K562 (cell line): Measurements from ENCODE around the gene NDUFV3. TPM values are rescaled to one million over a fixed set of nuclear protein-coding genes. Genes with fewer than 3 reads are reported as not detected.

Source experiments
- FOXA3 ChIP-seq, 2 experiments: fragments of 450-650 bp in 1 of 2; sonication (generic) in 1 of 2; formaldehyde crosslinking; IDR thresholded peaks in 1 of 2; conservative IDR thresholded peaks in 1 of 2; 2 replicates each; pipeline versions ENCODE4 v1.4.0 to v1.8.0; 2020 to 2022; ENCODE audit warnings: mild to moderate bottlenecking in 2 of 2, missing genetic modification reagents in 1 of 2
- GABPB1 ChIP-seq: sonication (generic); formaldehyde crosslinking; IDR thresholded peaks from 2 replicates; pipeline ENCODE4 v1.8.0; 2022; ENCODE audit warnings: mild to moderate bottlenecking, missing genetic modification reagents
- GATAD2B ChIP-seq: fragments of 450-650 bp; IDR thresholded peaks from 2 replicates; pipeline ENCODE4 v1.6.1; 2017; ENCODE audit warnings: mild to moderate bottlenecking, borderline replicate concordance
- HMG20B ChIP-seq: fragments of 250-450 bp; sonication (Bioruptor Pico); IDR thresholded peaks from 2 replicates; pipeline ENCODE4 v1.5.0; 2021; ENCODE audit warnings: mild to moderate bottlenecking
- MCM2 ChIP-seq: fragments of 450-650 bp; IDR thresholded peaks from 2 replicates; pipeline ENCODE4 v1.6.1; 2017; ENCODE audit warnings: low read depth, mild to moderate bottlenecking
- RBFOX2 ChIP-seq: fragments of 200-400 bp; formaldehyde crosslinking; IDR thresholded peaks from 2 replicates; pipeline ENCODE4 v1.6.1; 2017; ENCODE audit warnings: low read depth, mild to moderate bottlenecking, low read length, moderate library complexity
- SAP30 ChIP-seq: fragments of 200-600 bp; sonication (generic); IDR thresholded peaks from 2 replicates; pipeline ENCODE4 v1.6.1; 2012; ENCODE audit warnings: borderline replicate concordance, low read depth, mild to moderate bottlenecking, moderate library complexity, low read length, control low read depth, inconsistent platforms; ENCODE audit not compliant: insufficient read depth, poor library complexity, severe bottlenecking
- ZNF79 ChIP-seq: fragments of 250-450 bp; sonication (Bioruptor Pico); IDR thresholded peaks from 2 replicates; pipeline ENCODE4 v1.4.0; 2020; ENCODE audit warnings: low read depth, mild to moderate bottlenecking, moderate library complexity
- polyA plus RNA-seq, 8 experiments: library from polyadenylated mRNA; depleted of rRNA in 4 of 8; stranded (reverse) in 5 of 8; unstranded in 3 of 8; fragments of >200 nt; fragmentation: Nextera tagmentation in 2 of 8; fragmentation: Illumina TruSeq in 1 of 8; extraction: Ambion mirVana in 2 of 8; extraction: Trizol in 1 of 8; gene quantifications; 2 replicates each; pipeline versions ENCODE4 v1.2.1 to v1.2.3, GENCODE V29; 2011 to 2014; ENCODE audit warnings: inconsistent platforms in 1 of 8, missing spikeins in 1 of 8
- total RNA-seq, 7 experiments: library from RNA; depleted of rRNA in 6 of 7; stranded (reverse); fragments of >200 nt in 6 of 7; fragmentation: Illumina TruSeq in 2 of 7; extraction: Trizol in 2 of 7; gene quantifications; 2 replicates each; pipeline versions ENCODE4 v1.2.1 to v1.2.3, GENCODE V29; 2011 to 2021; ENCODE audit warnings: low replicate concordance in 1 of 7
- TF ChIP-seq, protein P1 (sequence below): fragments of 450-650 bp; IDR thresholded peaks from 2 replicates; pipeline ENCODE4 v1.6.1; 2017; ENCODE audit warnings: antibody characterized with exemption
- TF ChIP-seq, protein P2 (sequence below): fragments of 450-650 bp; conservative IDR thresholded peaks from 2 replicates; pipeline ENCODE4 v1.6.1; 2016; ENCODE audit warnings: missing genetic modification characterization, low read depth, mild to moderate bottlenecking, missing compliant biosample characterization, moderate library complexity
- TF ChIP-seq, protein P3 (sequence below): fragments of 450-650 bp; formaldehyde crosslinking; IDR thresholded peaks from 2 replicates; pipeline ENCODE4 v1.4.0; 2022; ENCODE audit warnings: missing genetic modification characterization
- TF ChIP-seq, protein P4 (sequence below): fragments of 450-650 bp; IDR thresholded peaks from 2 replicates; pipeline ENCODE4 v1.6.1; 2014; ENCODE audit warnings: low read depth, mild to moderate bottlenecking, moderate library complexity, borderline replicate concordance
- TF ChIP-seq, protein P5 (sequence below): fragments of 250-450 bp; sonication (Bioruptor Pico); IDR thresholded peaks from 2 replicates; pipeline ENCODE4 v1.4.0; 2020; ENCODE audit warnings: mild to moderate bottlenecking, moderate library complexity
- TF ChIP-seq, protein P6 (sequence below): sonication (generic); formaldehyde crosslinking; IDR thresholded peaks from 2 replicates; pipeline ENCODE4 v1.8.0; 2022; ENCODE audit warnings: missing genetic modification reagents, mild to moderate bottlenecking, moderate library complexity, borderline replicate concordance
- TF ChIP-seq, protein P7 (sequence below), 2 experiments: fragments of 450-650 bp; IDR thresholded peaks; 2 replicates each; pipeline ENCODE4 v1.6.1; 2016

The NDUFV3 gene
- total and polyA plus RNA-seq, 9 of the 15 experiments (the other 6 are each of a cell fraction or from before 2014, with no cell fraction given), result 19.1 to 87.8 (median 74.3) TPM

DNA sequence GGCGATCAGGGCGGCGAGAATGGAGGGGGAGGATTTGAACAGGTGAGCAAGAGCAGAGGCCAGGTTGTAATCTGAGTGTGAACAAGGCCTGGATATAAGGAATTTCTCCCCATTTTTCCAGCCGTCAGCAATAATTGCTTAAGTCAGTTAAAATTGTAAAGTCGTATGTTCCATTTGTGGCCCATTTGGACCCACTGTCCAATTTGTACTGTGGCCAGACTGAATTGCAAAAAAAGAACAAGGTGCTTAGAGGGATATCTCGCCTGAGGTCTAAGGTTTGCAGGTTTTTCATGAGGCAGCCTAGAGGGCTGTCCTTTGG is 31.3 kb downstream of the NDUFV3 start (continued):
- TF ChIP-seq, protein P1, sequence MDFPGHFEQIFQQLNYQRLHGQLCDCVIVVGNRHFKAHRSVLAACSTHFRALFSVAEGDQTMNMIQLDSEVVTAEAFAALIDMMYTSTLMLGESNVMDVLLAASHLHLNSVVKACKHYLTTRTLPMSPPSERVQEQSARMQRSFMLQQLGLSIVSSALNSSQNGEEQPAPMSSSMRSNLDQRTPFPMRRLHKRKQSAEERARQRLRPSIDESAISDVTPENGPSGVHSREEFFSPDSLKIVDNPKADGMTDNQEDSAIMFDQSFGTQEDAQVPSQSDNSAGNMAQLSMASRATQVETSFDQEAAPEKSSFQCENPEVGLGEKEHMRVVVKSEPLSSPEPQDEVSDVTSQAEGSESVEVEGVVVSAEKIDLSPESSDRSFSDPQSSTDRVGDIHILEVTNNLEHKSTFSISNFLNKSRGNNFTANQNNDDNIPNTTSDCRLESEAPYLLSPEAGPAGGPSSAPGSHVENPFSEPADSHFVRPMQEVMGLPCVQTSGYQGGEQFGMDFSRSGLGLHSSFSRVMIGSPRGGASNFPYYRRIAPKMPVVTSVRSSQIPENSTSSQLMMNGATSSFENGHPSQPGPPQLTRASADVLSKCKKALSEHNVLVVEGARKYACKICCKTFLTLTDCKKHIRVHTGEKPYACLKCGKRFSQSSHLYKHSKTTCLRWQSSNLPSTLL, result 0 out of 2 replicates have a peak, but pooled peaks have one; percentile 5
- TF ChIP-seq, protein P2, sequence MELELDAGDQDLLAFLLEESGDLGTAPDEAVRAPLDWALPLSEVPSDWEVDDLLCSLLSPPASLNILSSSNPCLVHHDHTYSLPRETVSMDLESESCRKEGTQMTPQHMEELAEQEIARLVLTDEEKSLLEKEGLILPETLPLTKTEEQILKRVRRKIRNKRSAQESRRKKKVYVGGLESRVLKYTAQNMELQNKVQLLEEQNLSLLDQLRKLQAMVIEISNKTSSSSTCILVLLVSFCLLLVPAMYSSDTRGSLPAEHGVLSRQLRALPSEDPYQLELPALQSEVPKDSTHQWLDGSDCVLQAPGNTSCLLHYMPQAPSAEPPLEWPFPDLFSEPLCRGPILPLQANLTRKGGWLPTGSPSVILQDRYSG, result no peak
- TF ChIP-seq GATAD2B (no peak), MCM2 (no peak), GABPB1 (CRISPR knock-in tag) (no peak), HMG20B (no peak), FOXA3 (CRISPR knock-in tag; conservative IDR thresholded peaks at IDR 0.05 in 1 of 2, IDR thresholded peaks at IDR 0.05 in 1 of 2) (no peak), SAP30 (no peak), ZNF79 (CRISPR knock-in tag) (no peak), RBFOX2 (0 out of 2 replicates have a peak, but pooled peaks have one; percentile 12)
- TF ChIP-seq, protein P3, sequence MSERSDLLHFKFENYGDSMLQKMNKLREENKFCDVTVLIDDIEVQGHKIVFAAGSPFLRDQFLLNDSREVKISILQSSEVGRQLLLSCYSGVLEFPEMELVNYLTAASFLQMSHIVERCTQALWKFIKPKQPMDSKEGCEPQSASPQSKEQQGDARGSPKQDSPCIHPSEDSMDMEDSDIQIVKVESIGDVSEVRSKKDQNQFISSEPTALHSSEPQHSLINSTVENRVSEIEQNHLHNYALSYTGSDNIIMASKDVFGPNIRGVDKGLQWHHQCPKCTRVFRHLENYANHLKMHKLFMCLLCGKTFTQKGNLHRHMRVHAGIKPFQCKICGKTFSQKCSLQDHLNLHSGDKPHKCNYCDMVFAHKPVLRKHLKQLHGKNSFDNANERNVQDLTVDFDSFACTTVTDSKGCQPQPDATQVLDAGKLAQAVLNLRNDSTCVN (CRISPR knock-in tag), result no peak
- TF ChIP-seq, protein P4, sequence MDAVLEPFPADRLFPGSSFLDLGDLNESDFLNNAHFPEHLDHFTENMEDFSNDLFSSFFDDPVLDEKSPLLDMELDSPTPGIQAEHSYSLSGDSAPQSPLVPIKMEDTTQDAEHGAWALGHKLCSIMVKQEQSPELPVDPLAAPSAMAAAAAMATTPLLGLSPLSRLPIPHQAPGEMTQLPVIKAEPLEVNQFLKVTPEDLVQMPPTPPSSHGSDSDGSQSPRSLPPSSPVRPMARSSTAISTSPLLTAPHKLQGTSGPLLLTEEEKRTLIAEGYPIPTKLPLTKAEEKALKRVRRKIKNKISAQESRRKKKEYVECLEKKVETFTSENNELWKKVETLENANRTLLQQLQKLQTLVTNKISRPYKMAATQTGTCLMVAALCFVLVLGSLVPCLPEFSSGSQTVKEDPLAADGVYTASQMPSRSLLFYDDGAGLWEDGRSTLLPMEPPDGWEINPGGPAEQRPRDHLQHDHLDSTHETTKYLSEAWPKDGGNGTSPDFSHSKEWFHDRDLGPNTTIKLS, result no peak
- TF ChIP-seq, protein P5, sequence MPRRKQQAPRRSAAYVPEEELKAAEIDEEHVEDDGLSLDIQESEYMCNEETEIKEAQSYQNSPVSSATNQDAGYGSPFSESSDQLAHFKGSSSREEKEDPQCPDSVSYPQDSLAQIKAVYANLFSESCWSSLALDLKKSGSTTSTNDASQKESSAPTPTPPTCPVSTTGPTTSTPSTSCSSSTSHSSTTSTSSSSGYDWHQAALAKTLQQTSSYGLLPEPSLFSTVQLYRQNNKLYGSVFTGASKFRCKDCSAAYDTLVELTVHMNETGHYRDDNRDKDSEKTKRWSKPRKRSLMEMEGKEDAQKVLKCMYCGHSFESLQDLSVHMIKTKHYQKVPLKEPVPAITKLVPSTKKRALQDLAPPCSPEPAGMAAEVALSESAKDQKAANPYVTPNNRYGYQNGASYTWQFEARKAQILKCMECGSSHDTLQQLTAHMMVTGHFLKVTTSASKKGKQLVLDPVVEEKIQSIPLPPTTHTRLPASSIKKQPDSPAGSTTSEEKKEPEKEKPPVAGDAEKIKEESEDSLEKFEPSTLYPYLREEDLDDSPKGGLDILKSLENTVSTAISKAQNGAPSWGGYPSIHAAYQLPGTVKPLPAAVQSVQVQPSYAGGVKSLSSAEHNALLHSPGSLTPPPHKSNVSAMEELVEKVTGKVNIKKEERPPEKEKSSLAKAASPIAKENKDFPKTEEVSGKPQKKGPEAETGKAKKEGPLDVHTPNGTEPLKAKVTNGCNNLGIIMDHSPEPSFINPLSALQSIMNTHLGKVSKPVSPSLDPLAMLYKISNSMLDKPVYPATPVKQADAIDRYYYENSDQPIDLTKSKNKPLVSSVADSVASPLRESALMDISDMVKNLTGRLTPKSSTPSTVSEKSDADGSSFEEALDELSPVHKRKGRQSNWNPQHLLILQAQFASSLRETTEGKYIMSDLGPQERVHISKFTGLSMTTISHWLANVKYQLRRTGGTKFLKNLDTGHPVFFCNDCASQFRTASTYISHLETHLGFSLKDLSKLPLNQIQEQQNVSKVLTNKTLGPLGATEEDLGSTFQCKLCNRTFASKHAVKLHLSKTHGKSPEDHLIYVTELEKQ (CRISPR knock-in tag), result no peak
- TF ChIP-seq, protein P6, sequence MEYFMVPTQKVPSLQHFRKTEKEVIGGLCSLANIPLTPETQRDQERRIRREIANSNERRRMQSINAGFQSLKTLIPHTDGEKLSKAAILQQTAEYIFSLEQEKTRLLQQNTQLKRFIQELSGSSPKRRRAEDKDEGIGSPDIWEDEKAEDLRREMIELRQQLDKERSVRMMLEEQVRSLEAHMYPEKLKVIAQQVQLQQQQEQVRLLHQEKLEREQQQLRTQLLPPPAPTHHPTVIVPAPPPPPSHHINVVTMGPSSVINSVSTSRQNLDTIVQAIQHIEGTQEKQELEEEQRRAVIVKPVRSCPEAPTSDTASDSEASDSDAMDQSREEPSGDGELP, result no peak
- TF ChIP-seq, protein P7, sequence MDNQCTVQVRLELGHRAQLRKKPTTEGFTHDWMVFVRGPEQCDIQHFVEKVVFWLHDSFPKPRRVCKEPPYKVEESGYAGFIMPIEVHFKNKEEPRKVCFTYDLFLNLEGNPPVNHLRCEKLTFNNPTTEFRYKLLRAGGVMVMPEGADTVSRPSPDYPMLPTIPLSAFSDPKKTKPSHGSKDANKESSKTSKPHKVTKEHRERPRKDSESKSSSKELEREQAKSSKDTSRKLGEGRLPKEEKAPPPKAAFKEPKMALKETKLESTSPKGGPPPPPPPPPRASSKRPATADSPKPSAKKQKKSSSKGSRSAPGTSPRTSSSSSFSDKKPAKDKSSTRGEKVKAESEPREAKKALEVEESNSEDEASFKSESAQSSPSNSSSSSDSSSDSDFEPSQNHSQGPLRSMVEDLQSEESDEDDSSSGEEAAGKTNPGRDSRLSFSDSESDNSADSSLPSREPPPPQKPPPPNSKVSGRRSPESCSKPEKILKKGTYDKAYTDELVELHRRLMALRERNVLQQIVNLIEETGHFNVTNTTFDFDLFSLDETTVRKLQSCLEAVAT (IDR thresholded peaks at IDR 0.05), result 0 out of 4 replicates have a peak, but pooled peaks of 1 of the 2 experiments have one; percentile 8
